GM18502 (cell line): ENCODE results near the gene CMC2.

ENCODE experiments used
- ATAC-seq: cut with Tn5 transposase; IDR thresholded peaks from one replicate; pipeline ENCODE4 v1.9.1; 2021; ENCODE audit warnings: mild to moderate bottlenecking; ENCODE audit not compliant: unreplicated experiment, poor library complexity

Gene CMC2

DNA sequence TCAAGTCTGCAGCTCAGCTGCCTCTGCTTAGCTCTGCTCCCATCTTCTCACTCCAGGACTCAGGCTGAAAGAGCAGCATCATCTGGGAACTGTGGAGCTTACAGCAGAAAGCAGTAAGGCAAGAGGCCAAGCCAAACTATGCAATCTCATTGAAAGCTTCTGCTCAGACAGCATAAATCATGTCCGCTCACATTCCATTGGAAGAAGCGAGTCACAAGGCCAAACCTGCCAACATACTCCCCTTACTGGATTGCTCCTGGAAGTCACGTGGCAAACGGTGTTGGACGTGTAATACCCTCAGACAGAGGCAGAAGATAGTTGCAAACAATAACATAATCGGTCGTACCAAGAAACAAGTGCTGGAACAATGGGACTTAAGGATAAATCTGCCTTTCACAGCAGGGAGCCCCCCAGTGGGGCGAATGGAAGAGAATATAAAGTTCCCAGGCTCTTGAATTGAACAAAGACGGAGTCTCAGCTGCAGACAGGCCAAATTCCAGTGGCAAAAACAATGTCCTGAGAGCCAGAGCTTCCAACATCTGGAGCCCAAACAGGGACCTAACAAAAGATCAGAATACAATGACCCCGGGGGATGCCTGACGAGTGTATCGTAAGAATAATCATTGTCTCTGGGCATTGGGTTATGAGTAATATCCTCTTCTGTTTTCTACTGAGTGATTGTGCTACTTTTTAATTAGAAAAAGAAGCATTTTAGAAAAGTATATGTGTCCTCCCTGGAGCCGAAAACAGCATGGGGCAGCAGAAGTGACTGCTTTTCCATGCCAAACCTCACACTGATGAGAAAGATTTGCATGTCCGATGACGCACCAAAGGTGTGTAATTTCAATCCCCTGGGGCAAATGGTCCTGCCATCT is 68.4 kb downstream of the CMC2 start:
- ATAC-seq = no peak

DNA sequence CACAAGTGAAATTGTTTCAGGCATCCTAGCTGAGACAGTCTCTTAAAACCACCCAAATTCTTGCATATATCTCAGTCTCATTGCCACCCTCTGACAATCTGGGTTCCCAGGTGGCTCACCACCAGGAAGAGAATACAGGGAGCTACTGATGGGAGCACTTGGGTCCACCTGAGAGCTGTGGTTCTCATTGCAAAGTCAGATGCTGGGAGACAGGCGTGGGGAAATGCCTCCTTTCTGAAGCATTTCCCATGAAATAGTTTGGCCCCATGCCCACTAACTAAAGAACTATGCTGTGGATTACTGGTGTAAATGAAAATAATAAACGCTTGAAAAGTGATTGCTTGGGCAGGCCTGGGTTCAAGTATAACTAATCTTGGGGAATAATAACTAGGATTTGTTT is 70.3 kb downstream of the CMC2 start:
- no peak for ATAC-seq

DNA sequence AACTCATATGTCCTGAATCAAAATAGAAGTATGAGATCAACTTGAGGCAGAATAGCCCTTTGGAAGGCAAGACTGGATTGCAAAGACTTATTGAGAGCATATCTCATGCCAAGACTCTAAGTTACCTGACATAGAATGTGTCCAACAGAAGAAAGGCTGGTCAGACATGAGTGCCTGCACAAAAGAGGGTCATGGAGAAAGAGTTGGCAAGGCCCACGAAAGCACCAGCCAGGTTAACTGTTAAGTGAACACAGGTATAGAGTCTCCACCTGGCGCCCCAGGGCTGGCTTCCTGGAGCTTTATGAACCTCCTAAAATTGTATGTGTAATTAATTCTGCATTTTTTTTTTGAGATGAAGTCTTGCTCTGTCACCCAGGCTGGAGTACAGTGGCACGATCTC is 71.0 kb downstream of the CMC2 start:
- ATAC-seq = no peak

DNA sequence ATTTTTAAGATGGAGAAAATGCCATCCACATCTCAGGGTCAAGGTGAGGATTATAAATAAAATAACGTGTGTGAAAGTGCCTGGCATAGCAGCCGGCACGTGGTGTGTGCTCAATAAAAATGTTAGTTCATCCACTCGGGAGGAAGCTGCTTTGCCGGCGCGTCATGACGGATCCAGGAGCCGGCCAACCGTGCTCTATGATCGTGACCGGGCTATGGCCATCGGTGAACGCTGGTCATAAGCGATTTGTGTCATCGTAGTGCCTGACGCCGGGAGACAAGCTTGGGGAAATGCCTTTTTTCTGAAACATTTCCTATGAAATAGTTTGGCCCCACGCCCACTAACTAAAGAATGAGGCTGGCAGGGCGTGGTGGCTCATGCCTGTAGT is 74.0 kb downstream of the CMC2 start:
- no peak for ATAC-seq

DNA sequence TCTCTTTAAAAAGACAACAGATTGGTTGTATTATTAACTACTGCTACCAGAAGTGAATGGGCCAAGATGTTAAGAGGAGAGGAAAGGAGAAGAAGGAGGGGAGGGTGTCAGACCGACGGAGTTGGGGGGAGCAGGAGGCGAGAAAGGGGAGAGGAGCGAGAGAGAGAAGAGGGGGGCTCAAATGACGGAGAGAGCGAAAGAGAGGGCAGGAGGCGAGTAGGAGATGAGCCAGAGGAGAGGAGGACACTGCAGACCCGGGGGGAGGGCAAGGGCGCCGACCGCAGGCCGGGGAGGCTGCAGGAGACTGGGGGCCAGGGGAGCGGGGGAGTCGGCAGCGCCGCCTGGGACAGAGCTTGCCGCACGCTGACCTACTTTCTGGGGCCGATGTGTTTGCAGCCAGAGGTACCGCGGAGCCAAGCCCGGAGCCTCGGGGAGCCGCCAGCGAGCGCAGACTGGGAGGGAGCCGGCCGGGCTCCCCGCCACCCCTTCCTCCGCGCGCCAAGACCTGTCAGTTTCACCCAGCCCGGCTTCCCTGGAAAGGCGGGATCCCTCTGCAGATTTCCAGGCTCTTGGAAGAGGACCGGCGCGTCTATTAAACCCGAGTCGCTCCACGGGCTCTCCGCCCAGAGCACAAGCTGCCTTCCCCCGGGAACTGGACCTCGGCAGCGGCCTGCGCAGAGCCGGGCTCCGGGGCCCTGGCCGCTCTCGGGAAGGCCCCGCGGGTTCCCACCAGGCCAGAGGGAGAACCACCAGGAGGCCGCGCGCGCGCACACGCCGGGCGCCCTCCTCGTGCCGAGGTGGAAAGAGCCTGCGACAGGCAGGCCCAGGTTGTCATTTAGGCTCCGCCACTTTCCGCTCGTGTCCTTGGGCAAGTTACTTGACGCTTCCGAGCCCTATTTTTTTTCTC is 74.6 kb downstream of the CMC2 start:
- ATAC-seq = no peak

DNA sequence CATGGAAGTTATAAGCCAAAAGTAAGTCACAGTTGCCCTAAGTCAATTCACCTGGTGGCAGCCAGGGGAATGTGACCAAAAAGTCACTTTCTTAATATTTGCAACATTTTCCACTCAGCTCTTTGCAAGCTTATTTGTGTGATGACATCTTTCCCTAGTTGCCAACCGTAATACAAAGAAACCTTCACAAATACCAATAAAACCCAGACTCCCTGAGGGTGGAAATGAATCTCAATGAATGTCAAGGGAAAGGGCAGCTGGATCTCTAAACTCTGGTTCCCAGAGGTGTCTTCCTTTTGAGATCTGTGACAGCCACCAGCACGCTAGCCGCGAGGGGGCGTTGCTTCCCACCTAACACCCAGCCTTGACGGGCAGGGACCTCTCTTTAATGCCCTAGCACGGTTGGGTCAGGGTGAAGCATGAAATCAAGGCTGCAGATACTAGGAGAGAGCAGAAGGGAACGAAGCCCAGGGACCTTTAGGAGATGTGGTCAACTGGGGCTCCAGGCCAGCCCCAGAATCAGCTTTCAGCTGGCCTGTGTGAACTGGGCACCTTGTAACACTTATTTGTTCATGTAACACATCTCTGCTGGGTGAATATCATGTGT is 82.2 kb downstream of the CMC2 start:
- ATAC-seq = no peak

DNA sequence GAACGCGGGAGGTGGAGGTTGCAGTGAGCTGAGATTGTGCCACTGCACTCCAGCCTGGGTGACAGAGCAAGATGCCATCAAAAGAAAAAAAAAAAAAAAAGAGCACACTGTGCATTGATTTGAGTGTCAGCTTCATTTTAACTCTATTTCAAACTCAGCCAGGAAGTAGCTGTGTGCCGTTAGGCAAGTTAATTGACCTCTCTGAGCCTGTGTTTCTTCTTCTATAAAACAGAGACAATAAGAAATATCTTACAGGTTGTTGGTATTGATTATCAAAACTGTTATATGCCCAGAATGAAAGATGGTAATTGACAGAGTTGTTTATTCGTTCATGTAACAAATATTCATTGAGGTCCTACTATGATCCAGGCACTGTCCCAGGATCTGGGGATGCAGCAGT is 83.3 kb downstream of the CMC2 start:
- no peak for ATAC-seq
